HS-5 (cell line): ENCODE data around the gene FMC1.
"Not testable (repeated sequence)": the region's sequence is repeated elsewhere in the genome, so short reads cannot be mapped to it uniquely, and the experiment has no call there.

Source experiments
- DNase-seq: peaks from one replicate; pipeline ENCODE4 v3.0.0-alpha.2; 2012; ENCODE audit warnings: low read depth

The FMC1 gene

GRCh38 chr7:139340037-139340807 is 915 bp upstream of the FMC1 start:
- DNase-seq, result peak; percentile 94

- peak; percentile 43 for DNase-seq
Measured at GRCh38 chr7:139340808-139341057, 404 bp upstream of the FMC1 start.

- no peak for DNase-seq
Measured at GRCh38 chr7:139341776-139342226, 664 bp downstream of the FMC1 start.

GRCh38 chr7:139345042-139345441 is 3.9 kb downstream of the FMC1 start:
- DNase-seq, result no peak

- DNase-seq, result no peak
Measured at GRCh38 chr7:139351027-139351426, 9.9 kb downstream of the FMC1 start.

- DNase-seq, result no peak
Measured at GRCh38 chr7:139354729-139355128, 13.6 kb downstream of the FMC1 start.

- DNase-seq, result no peak
Measured at GRCh38 chr7:139355320-139355719, 14.2 kb downstream of the FMC1 start.

- not testable (repeated sequence) for DNase-seq
Measured at GRCh38 chr7:139357729-139358506, 16.8 kb downstream of the FMC1 start.

GRCh38 chr7:139358541-139359365 is 17.6 kb downstream of the FMC1 start:
- no peak for DNase-seq

- peak; percentile 87 for DNase-seq
Measured at GRCh38 chr7:139359366-139360209, 18.5 kb downstream of the FMC1 start, which contains the start of gene LUC7L2. Gene LUC7L2 (plus strand): TSS chr7:139359894. CDS start chr7:139360262, 368 bp downstream.

GRCh38 chr7:139360210-139360947 is 19.2 kb downstream of the FMC1 start:
- DNase-seq, result peak; percentile 40

- no peak for DNase-seq
Measured at GRCh38 chr7:139360948-139361307, 19.8 kb downstream of the FMC1 start.

GRCh38 chr7:139361523-139361922 is 20.4 kb downstream of the FMC1 start:
- DNase-seq, result no peak

GRCh38 chr7:139362302-139362701 is 21.2 kb downstream of the FMC1 start:
- no peak for DNase-seq

GRCh38 chr7:139362981-139363380 is 21.8 kb downstream of the FMC1 start:
- no peak for DNase-seq

GRCh38 chr7:139365336-139365735 is 24.2 kb downstream of the FMC1 start:
- no peak for DNase-seq

GRCh38 chr7:139366400-139366799 is 25.3 kb downstream of the FMC1 start:
- DNase-seq, result no peak

GRCh38 chr7:139367438-139368155 is 26.5 kb downstream of the FMC1 start:
- DNase-seq, result no peak

GRCh38 chr7:139370301-139370942 is 29.3 kb downstream of the FMC1 start:
- DNase-seq, result no peak

- no peak for DNase-seq
Measured at GRCh38 chr7:139370943-139371313, 29.8 kb downstream of the FMC1 start.
